Left colon (tissue), 2 donors: Measurements from ENCODE around the gene PLAA. TPM values are rescaled to one million over a fixed set of nuclear protein-coding genes. Genes with fewer than 3 reads are reported as not detected.
"Not testable (repeated sequence)": the region's sequence is repeated elsewhere in the genome, so short reads cannot be mapped to it uniquely, and the experiment has no call there.

ENCODE experiments used
- ATAC-seq: fragments of 200-7000 bp; cut with Tn5 transposase; one replicate; pipeline ENCODE4 v1.9.1; 2020; ENCODE audit warnings: mild to moderate bottlenecking, moderate library complexity
- DNase-seq, 2 donors: peaks; one replicate each; pipeline ENCODE4 v3.0.0-alpha.2; 2020
- intact Hi-C, 2 donors: fragments of 100-400 bp; cut with DNase I in 1 of 2; cut with micrococcal nuclease in 1 of 2; formaldehyde crosslinking; loops; one replicate each; pipeline versions ENCODE4 v1.11.2 to v1.14.0; 2022; cut with DNase I, micrococcal nuclease
- total RNA-seq, 2 donors: library from RNA; stranded (reverse); fragmentation: NEBNext Ultra II Directional; extraction: Animal tissue kit (Norgen Biotek cat#: 25700); gene quantifications; one replicate each; pipeline ENCODE4 v1.2.1, GENCODE V29; 2021
- donor health status: DM: no; HTN: no; CAD: no.
- donor health status: DM: yes; HTN: yes; CAD: no.

Gene PLAA
- total RNA-seq, 2 donors from 2014 or later = 26.8 to 28.8 TPM

- intact Hi-C loops = no loop called here
- DNase-seq = no peak
- ATAC-seq = no peak
Measured at GRCh38 chr9:26939955-26940711, 6.9 kb downstream of the PLAA start.

DNA sequence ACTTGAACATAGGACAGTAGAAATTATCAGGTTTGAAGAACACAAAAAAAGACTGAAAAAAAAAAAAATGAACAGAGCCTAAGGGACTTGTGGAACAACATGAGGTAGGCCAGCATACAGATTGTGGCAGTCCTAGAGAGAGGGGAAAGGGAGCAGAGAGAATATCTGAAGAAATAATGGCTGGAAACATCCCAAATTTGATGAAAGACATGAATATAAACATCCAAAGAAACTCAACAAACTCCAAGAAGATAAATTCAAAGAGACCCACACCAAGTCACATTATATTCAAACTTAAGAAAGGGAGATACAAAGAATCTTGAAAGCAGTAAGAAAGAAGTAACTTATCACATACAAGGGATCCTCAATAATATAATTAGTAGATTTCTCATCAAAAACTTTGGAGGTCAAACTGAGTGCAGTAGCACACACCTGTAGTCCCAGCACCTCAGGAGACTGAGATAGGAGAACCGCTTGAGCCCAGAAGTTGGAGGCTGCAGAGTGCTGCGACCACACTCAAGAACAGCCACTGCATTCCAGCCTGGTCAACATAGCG, 9.1 kb downstream of the PLAA start:
- no peak for ATAC-seq
- intact Hi-C loops = no loop called here
- DNase-seq = no peak

- DNase-seq = no peak
- peak; percentile 53 for ATAC-seq
- intact Hi-C loops = no loop called here
Measured at GRCh38 chr9:26935847-26936246, 11.2 kb downstream of the PLAA start.

- DNase-seq = no peak
- intact Hi-C loops = no loop called here
- no peak for ATAC-seq
Measured at GRCh38 chr9:26928902-26929495, 18.0 kb downstream of the PLAA start.

DNA sequence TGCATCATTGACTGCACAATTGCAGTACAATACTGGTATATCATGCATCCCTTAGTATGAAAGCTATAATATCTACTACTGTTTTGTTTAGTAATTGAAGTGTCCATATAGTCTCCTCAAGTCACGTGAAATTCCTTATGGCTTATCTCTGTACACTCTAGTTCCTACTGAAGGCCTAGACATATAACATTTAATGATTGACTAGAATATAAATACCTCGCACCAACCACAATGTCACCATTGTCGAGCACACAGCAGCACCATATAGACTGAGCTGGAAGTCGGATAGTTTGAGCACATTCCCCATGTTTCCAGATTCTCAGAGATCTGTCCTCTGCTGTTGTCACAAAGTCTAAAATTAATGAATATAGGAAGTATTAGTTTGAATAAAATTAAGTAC, 21.4 kb downstream of the PLAA start:
- peak; percentile 99 for ATAC-seq
- no peak for DNase-seq
- intact Hi-C loops = no loop called here

DNA sequence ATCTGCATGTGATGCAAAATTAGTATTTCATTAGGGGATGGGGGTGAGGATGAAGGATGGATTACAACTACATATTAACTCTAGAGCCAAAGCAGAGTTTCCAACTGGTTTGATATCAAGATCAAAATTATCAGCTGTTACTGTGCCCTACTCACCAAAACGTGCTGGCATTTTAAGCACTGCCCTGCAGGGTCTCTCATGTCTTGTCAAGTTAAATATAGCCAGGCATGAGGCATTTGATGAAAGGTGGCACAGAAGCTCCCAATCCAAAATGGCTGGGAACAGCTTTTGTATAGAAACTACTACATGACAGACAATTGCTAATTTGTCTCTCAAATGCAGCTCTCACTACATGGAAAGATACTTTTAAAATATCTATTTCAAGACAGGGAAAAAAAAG, 27.3 kb downstream of the PLAA start:
- DNase-seq (no peak), ATAC-seq (no peak)
- intact Hi-C loops = no loop called here

DNA sequence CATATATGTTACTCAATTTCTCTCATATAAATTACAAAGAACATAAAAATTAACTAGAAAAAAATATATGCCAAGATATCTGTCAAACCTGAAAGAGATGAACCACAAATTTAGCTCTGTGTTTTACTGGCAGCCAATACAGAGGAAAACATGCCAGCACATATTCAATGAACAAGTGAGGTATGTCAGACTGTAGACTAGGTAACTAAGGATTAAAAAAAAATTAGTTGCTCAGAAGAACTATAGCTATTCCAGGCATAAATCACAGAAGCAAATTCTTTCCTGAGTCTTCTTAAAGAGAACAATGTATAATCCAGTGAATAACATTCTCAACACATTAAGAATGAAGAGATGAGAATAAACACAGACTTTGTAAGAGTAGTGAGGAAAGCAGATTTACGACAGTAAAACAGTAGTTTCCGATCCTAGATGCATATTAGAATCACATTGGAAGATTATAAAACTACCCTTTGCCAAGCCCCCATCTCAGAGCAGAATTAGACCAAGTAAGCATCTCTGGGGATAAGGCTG, 33.8 kb downstream of the PLAA start:
- ATAC-seq = no peak
- intact Hi-C loops = no loop called here
- DNase-seq = no peak

DNA sequence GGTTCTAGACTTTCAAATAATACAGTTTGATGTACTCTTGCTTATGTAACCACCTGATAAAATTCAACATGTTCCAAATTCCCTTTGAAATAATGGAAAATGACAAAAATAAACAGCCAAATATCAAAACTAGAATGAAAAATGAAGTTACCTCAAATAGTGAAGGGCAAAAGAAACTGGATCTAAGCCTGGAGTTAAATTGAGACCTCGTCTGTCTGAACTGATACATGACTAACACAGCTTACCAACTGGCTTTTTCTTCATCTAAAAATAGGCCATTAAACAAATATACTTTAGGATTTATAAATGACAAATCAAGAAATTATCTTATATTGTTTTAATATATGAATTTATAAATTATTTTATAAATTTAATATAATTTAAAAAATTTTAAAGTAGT, 42.4 kb downstream of the PLAA start:
- ATAC-seq (no peak), DNase-seq (no peak)
- intact Hi-C loops = no loop called here

DNA sequence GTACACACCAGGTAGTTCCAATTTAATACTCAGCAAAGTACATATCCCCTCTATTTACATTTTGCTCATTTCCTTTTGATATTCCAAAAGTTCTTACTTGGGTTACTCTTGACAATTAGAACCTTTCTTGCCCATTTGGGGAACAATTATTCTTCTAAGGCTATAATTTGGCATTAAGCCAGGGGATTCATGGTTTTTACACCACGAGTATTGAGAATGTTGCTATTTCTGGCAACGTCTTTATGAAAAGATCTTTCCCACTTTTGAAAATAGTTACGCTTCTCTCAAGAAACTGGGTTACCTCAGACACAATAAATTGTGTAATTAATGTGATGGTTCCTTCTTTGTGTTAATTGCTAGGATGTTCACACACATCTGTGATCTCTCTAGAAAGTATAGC, 43.0 kb downstream of the PLAA start:
- no peak for DNase-seq
- intact Hi-C loops = no loop called here
- ATAC-seq = no peak

- intact Hi-C loops = loop anchor here in 1 of 2 donors (5.0 kb wide), 1 partner anchor 54 kb away; the partner anchor contains the start of gene PLAA
Measured at GRCh38 chr9:26893030-26893676, 53.9 kb downstream of the PLAA start.

GRCh38 chr9:26892251-26893029, 54.6 kb downstream of the PLAA start, which contains the start of gene CAAP1:
Gene CAAP1 (minus strand): TSS chr9:26892802. CDS start chr9:26892715, 87 bp downstream.
- intact Hi-C loops = loop anchor here in 1 of 2 donors (5.0 kb wide), 1 partner anchor 55 kb away; the partner anchor contains the start of gene PLAA
- DNase-seq (peak; percentile 95 to 97), ATAC-seq (peak; percentile 90)

More at GRCh38 chr9:26893030-26893676, 53.9 kb downstream of the PLAA start:
- DNase-seq (no peak), ATAC-seq (no peak)

DNA sequence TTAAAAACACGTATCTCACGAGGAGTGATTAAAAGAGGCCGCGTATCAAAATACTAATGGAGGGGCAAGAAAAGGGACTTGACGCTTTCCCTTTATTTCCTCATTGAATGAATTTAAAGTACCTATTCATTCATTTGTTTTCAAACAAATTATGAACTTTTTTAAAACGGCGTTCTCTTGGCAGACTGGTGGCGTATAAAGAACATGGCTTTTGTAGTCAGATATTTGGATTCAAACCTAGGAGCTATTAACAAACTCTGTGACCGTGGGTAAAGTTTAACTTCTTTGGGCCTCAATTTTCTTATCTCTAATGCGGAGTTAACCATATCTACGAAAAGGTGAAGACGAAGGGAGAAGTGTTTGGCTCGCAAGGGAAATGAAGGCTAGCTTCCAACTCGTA, 55.3 kb downstream of the PLAA start:
- ATAC-seq = peak; percentile 6
- intact Hi-C loops = loop anchor here in 1 of 2 donors (5.0 kb wide), 1 partner anchor 56 kb away; the partner anchor contains the start of gene PLAA
- DNase-seq = no peak

DNA sequence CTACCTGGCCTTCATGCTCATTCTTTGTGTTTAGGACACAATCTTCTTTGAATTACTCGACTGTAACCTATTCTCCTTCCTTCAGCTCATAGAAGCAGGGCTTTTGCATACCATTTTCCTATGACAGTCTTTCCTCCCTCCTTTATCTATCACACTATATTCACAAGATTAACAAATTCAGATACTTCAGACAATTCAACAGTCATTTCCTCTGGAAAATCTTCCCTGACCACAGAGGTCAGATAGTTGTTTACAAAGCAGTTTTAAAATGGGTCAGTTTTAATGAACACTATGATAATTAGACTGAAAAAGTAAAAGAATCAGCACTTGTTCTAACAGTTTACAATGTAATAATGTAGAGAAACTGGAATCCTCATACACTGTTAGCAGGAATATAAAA, 58.8 kb downstream of the PLAA start:
- ATAC-seq (no peak), DNase-seq (no peak)
- intact Hi-C loops = no loop called here

DNA sequence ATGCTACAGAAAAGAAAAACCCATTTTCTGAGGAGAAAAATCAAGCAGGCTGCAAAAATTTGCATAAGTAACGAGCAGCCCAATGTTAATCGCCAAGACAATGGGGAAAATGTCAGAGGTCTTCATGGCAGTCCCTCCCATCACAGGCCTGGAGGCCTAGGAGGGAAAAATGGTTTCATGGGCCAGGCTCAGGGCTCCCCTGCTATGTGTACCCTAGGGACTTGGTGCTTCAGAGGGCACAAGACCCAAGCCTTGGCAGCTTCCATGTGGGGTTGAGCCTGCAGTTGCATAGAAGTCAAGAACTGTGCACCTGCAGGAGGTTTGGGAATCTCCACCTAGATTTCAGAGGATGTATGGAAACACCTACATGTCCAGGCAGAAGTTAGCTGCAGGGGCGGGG, 64.9 kb downstream of the PLAA start:
- DNase-seq (no peak), ATAC-seq (no peak)
- intact Hi-C loops = no loop called here

- intact Hi-C loops = no loop called here
- ATAC-seq (peak; percentile 59), DNase-seq (no peak)
Measured at GRCh38 chr9:26880262-26880661, 66.8 kb downstream of the PLAA start.

GRCh38 chr9:26875155-26875554, 71.9 kb downstream of the PLAA start:
- intact Hi-C loops, ATAC-seq, DNase-seq: not testable (repeated sequence)

- intact Hi-C loops = no loop called here
- DNase-seq = no peak
- ATAC-seq = peak; percentile 53
Measured at GRCh38 chr9:26870292-26870691, 76.8 kb downstream of the PLAA start.

DNA sequence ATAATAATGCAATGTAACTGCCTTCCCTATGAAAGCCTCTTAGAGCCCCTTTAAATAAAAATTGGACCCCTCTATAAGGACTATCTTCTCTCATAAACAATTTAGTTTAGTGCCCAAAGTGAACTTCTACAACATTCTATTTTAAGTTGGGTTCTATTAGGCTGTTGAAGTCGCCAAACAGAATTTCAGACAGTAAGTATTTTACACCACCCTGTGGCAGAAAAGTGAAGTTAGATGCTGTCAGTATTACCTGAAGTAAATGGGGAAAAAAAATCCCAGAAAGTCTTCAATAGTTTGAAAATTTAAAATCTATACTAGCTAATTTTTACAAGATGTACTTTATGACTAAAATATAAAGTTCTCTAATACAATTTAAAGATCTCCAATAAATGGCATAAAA, 84.0 kb downstream of the PLAA start:
- ATAC-seq = no peak
- no peak for DNase-seq
- intact Hi-C loops = no loop called here
